GM18499 (cell line): Measurements from ENCODE around the gene TEX19.

Experiments used
- ATAC-seq: cut with Tn5 transposase; IDR thresholded peaks from one replicate; pipeline ENCODE4 v1.9.1; 2021; ENCODE audit warnings: moderate number of reproducible peaks; ENCODE audit not compliant: insufficient read depth, unreplicated experiment

The TEX19 gene

GRCh38 chr17:82320956-82321927, 37.8 kb upstream of the TEX19 start:
- ATAC-seq: no peak

DNA sequence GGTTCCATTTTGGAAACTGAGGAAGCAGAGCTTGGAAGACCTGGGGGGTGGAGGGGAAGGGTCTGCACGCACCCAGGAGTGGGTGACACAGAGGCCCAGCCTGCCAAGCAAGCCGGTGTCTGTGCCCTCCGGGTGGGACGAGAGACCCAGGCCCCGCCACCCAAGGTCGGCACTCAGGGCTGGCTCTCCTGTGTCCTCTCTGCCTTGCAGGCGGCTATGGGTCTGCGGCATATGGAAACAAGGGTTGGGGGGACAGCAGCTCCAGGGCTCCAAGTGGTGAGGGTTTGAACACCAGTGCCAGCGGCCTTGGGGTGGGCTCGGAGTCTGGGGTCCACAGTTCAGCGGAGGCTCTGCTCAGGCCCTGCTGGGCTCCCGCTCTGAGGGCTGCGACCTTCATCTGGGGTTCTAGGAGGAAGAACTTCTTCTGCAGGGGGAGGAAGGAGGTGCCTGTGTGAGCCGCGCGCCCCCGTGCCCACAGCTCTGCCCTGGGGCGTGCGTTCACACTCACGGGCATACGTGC, 37.0 kb upstream of the TEX19 start:
- ATAC-seq: no peak

DNA sequence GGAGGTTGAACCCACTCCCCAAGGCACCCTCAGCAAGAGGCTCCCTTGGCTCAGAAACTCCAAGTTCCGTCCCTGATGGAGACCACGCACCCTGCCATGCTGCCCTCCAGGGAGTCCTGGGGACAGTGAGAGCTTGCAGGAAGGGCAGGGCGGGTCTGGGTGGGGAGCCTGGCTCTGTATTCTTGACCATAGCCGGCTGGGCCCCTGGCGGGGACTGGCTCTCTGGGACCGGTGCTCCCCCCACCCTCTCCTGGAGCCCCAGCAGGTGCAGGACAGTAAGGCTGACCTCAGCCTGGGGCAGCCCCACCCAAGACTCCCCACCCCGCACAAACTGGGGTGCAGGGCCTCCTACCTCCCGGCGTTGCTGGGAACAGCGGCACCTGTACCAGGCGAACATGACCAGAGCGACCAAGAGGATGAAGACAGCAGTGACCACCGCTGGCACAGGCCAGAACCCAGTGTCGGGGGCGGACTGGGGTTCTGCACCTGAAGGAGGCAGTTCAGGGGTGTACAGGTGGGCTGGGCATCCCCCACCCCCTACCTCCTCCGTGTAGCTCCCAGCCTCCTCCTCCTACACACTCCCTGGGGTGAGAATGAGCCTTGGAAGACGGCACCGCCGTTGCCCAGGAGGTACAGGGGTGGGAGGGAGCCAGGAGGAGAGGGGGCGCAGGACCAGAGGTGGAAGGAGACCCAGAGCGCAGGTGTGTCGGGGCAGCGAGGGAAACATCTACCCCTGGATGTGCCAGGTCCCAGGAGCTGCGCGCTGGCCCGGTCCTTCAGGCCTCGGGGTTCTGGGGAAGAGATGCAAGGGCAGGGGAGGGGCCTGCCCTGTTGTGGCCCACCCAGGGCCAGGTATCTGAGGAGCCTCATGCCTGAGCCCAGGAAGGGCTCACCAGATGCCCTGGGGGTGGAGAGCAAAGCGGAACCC, 36.3 kb upstream of the TEX19 start:
- no peak for ATAC-seq

DNA sequence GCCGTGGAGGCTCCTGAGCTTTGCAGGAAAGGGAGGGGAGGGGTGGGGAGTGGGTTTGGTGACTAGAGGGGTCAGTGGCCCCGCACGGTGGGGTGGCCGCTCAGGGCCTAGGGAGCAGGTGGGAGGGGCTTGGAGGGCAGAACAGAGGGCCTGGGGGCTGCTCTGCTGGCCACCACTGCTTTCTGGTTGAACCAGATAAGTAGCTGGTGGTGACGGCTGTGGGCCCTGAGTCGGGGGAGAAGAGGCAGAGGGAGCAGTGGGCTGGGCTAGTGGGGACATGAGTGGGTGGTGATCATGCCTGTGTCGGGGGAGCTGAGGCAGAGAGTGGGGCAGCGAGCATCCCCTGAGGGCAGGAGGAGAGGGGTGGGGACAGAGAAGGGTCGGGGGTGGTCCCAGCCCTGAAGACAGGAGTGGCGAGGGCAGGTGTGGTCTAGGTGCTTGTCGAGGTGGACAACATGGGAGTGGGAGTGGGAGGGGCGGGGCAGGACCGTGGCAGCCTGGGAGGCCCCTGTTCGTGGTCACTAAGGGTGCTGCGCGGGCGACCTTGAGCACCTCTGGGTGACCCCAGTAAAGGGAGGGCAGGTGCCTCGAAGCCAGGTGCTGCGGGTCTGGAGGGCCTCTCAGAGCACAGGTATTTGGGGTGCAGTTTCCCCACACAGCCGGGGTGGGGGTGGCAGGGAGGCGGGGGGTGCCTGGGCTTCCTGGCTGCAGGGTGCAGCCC, 35.4 kb upstream of the TEX19 start:
- ATAC-seq: no peak

- no peak for ATAC-seq
Observed at GRCh38 chr17:82324566-82325285, 34.3 kb upstream of the TEX19 start.

- ATAC-seq: no peak
Observed at GRCh38 chr17:82325286-82326180, 33.5 kb upstream of the TEX19 start.

DNA sequence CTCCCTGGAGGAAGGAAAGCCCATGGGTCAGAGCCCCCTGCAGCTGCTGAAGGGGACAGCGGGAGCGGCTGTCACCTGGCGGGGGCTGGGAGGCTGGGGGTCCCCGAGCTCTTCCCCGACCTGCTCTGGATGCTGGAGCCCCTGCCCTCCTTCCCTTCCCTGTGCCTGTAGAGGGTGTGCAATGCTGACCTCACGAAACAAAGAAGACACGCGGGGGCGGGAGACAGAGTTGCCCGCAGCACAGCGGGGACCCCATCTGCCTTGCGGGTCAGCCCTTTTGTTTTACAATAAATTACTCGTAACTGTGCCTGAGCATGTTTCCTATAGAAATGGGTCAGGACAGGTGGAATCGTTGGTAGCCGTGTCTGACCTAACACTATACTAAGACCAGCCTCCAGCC, 31.8 kb upstream of the TEX19 start:
- no peak for ATAC-seq

GRCh38 chr17:82327757-82328140, 31.3 kb upstream of the TEX19 start:
- ATAC-seq: no peak

- no peak for ATAC-seq
Observed at GRCh38 chr17:82328141-82328993, 30.7 kb upstream of the TEX19 start.

GRCh38 chr17:82328994-82329507, 30.0 kb upstream of the TEX19 start:
- no peak for ATAC-seq

- ATAC-seq: no peak
Observed at GRCh38 chr17:82329683-82330321, 29.2 kb upstream of the TEX19 start.

GRCh38 chr17:82330322-82331239, 28.5 kb upstream of the TEX19 start:
- ATAC-seq: no peak

DNA sequence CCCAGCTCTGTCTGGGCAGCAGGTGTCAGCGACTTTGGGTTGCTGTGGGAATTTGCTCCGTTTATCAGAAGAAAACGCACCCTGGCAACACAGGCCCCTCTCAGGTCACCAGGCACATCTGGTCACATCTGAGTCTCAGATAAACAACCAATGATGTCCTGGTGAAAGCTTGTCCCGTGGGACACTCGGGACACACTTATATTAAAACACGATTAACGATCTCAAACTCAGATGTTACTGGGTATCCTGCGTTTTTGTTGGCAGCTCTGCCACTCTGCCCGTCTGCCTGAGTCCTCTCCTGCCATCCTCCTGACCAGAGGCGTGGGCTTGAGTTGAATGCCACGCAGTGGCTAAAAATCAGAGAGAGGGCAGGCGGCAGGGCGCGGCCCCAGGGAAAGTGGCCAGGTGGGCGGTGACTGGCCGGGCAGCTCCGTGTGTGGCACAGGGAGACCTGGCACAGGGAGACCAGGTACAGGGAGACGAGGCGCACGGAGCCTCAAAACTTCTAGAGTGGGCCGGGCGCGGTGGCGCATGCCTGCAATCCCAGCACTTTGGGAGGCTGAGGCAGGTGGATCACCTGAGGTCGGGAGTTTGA, 27.6 kb upstream of the TEX19 start:
- no peak for ATAC-seq

DNA sequence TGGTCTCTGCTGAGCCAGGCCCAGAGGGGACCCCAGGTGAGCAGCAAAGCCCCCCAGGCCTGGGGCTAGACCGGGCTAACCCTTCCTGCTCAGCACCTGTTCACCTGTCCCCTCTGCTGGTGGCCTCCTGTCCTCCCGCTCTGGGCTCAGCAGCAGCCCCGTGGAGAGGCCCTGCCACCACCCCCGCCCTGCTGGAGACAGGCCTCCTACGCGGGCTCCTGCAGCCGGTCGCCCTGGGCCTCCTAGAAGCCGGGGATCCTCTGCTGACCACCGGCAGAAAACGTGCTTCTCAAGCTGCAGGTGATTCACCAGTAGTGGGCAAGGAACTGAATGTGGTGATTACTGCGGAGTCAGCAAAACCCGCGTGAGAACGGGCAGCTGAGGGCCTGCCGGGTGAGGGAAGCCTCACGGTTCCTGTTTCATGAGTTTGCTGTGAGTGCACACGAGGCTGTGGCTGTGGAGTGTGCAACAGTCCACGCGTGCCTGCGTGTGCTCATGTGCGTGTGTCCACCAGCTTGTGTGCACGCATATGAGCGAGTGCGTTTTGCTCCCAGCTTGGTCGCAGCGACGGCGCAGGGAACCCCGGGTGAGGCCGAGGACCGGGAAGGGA, 26.3 kb upstream of the TEX19 start:
- ATAC-seq: no peak
